ENCODE results near the gene BCAT1.

- no peak for TF ChIP-seq CTCF (IDR thresholded peaks at IDR 0.05)
- TF ChIP-seq POLR2A (IDR thresholded peaks at IDR 0.05), result no peak
Observed at GRCh38 chr12:24788886-24789285, 160.0 kb downstream of the BCAT1 start.

All from Peyer's patch (tissue), 4 donors.